ENCODE measurements around the gene SUMO1. TPM values are rescaled to one million over a fixed set of nuclear protein-coding genes. Genes with fewer than 3 reads are reported as not detected.

The SUMO1 gene
- total and polyA plus RNA-seq, 10 of the 15 experiments (the other 5 are each of a cell fraction or from before 2014, with no cell fraction given) = 105 to 458 (median 199) TPM

DNA sequence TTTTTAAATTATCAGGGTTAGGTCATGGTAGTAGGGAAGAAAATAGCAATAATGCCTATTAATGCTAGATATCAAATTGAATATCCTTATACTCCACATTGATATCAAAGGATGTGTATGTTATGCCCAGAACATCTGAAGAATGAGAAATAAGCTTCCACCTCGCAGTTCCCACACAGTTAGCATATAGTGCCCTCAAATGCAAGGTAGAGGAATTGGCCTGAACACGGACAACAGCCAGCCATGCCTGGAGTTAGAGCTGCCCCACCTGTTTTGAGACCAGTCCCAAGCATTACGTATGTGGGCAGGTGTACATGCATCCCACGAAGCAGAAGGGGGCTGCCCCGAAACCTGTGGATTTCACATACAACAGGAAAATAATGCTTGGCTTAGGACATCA, 79.6 kb downstream of the SUMO1 start:
- 12% methylated on average over 5 of the region's 5 CpGs for WGBS (ENCODE audit: insufficient coverage, insufficient replicate concordance, low lambda C conversion rate, missing lambda C conversion rate)

More for the DNA sequence above, 79.6 kb downstream of the SUMO1 start:
- no peak overlapping the region for H3K4me3 ChIP-seq
- H3K9ac ChIP-seq (ENCODE audit: control insufficient read depth, insufficient read depth, low read length) = no peak overlapping the region
- no peaks in the 10 kb centered on the region for H3K36me3 ChIP-seq (ENCODE audit: control insufficient read depth in 2 of 2, insufficient read depth in 2 of 2, low read length in 1 of 2)
- H4K20me1 ChIP-seq (ENCODE audit: control insufficient read depth, insufficient read depth) = no peaks in the 10 kb centered on the region
- POLR2A ChIA-PET = no interaction called here
- H3K27ac ChIP-seq (ENCODE audit: control insufficient read depth, insufficient read depth) = no peak overlapping the region
- no peaks in the 10 kb centered on the region for H3K4me1 ChIP-seq (ENCODE audit: control insufficient read depth, insufficient read depth, low read length)
- FAIRE-seq (no peak), ATAC-seq (peak; percentile 40; the same call in 1 of the 3 replicates), DNase-seq (ENCODE audit: low read depth, low spot score) (no peak)
- SMC1A ChIA-PET (ENCODE audit: uncharacterized antibody, unreplicated experiment) = interaction anchor here (0.6 to 1.0 kb wide), 3 partner anchors 57 to 298 kb away, joined by 3 to 5 read pairs (median 4); no protein-coding TSS in a partner anchor
- CTCF ChIA-PET = interaction anchor here (1.2 kb wide), 1 partner anchor 299 kb away, joined by 4 read pairs; no protein-coding TSS in a partner anchor
- RAD21 ChIA-PET (ENCODE audit: unreplicated experiment) = interaction anchor here (0.7 to 0.9 kb wide), 2 partner anchors 193 to 298 kb away, joined by 3 read pairs; no protein-coding TSS in a partner anchor
- TF ChIP-seq RAD21 (IDR thresholded peaks at IDR 0.05; ENCODE audit: insufficient read depth, low read depth, low read length) (peak; percentile 43), ETV6 (conservative IDR thresholded peaks at IDR 0.05 in 1 of 2, IDR thresholded peaks at IDR 0.05 in 1 of 2; ENCODE audit: borderline replicate concordance in 1 of 2, low read depth in 1 of 2) (no peak)
- TF ChIP-seq, protein P1, sequence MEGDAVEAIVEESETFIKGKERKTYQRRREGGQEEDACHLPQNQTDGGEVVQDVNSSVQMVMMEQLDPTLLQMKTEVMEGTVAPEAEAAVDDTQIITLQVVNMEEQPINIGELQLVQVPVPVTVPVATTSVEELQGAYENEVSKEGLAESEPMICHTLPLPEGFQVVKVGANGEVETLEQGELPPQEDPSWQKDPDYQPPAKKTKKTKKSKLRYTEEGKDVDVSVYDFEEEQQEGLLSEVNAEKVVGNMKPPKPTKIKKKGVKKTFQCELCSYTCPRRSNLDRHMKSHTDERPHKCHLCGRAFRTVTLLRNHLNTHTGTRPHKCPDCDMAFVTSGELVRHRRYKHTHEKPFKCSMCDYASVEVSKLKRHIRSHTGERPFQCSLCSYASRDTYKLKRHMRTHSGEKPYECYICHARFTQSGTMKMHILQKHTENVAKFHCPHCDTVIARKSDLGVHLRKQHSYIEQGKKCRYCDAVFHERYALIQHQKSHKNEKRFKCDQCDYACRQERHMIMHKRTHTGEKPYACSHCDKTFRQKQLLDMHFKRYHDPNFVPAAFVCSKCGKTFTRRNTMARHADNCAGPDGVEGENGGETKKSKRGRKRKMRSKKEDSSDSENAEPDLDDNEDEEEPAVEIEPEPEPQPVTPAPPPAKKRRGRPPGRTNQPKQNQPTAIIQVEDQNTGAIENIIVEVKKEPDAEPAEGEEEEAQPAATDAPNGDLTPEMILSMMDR (IDR thresholded peaks at IDR 0.05 in 2 of 3, conservative IDR thresholded peaks at IDR 0.05 in 1 of 3; ENCODE audit: control insufficient read depth in 2 of 3, extremely low read depth in 1 of 3, insufficient read depth in 1 of 3, low read depth in 3 of 3, low read length in 3 of 3) = peak in 1 of 3 experiments; percentile 37; a peak in 2 of 6 replicates
- in situ Hi-C loops (cut with MboI) = no loop called here
- H3K79me2 ChIP-seq (ENCODE audit: control insufficient read depth, insufficient read depth, low read length) = no peaks in the 10 kb centered on the region
- H3K4me2 ChIP-seq (ENCODE audit: control insufficient read depth, insufficient read depth) = no peak overlapping the region
- no peak overlapping the region for H2AFZ ChIP-seq (ENCODE audit: control insufficient read depth, low read depth, low read length)
- H3K27me3 ChIP-seq (replicated peaks in 1 of 2; ENCODE audit: control insufficient read depth in 2 of 2, insufficient read depth in 2 of 2, low read length in 1 of 2) = no peaks in the 10 kb centered on the region
- H3K9me3 ChIP-seq (replicated peaks; ENCODE audit: control insufficient read depth, insufficient read depth, low read length) = no peaks in the 10 kb centered on the region
- no TSS peak for BruUV-seq (replicated peaks)
- intact Hi-C loops (cut with micrococcal nuclease; ENCODE audit: unreplicated experiment) = no loop called here
